H9 (cell line): ENCODE data around the gene RABGAP1. TPM values are rescaled to one million over a fixed set of nuclear protein-coding genes. Genes with fewer than 3 reads are reported as not detected.

Experiments used
- DNase-seq: peaks from one replicate; pipeline ENCODE4 v3.0.0-alpha.2; 2017
- H2AFZ ChIP-seq: one replicate; pipeline ENCODE4 v1.6.1; 2013; ENCODE audit warnings: mild to moderate bottlenecking, low read length, control low read depth, moderate library complexity
- H2AK5ac ChIP-seq: 2 replicates; pipeline ENCODE4 v1.6.1; 2013; ENCODE audit warnings: low read length, control low read depth, mixed read lengths; ENCODE audit not compliant: insufficient read length
- H2BK120ac ChIP-seq: one replicate; pipeline ENCODE4 v1.6.1; 2013; ENCODE audit warnings: low read depth, mild to moderate bottlenecking, low read length, control low read depth, inconsistent platforms; ENCODE audit not compliant: poor library complexity, severe bottlenecking
- H2BK12ac ChIP-seq: 2 replicates; pipeline ENCODE4 v1.6.1; 2013; ENCODE audit warnings: low read length, control low read depth, mixed read lengths, low read depth; ENCODE audit not compliant: insufficient read length
- H2BK15ac ChIP-seq: 2 replicates; pipeline ENCODE4 v1.6.1; 2013; ENCODE audit warnings: low read depth, low read length, control low read depth
- H2BK20ac ChIP-seq: one replicate; pipeline ENCODE4 v1.6.1; 2013; ENCODE audit warnings: low read depth, mild to moderate bottlenecking, low read length, control low read depth, inconsistent platforms; ENCODE audit not compliant: poor library complexity, severe bottlenecking
- H2BK5ac ChIP-seq: 2 replicates; pipeline ENCODE4 v1.6.1; 2013; ENCODE audit warnings: low read length, control low read depth, mixed read lengths; ENCODE audit not compliant: insufficient read length
- H3K14ac ChIP-seq: 2 replicates; pipeline ENCODE4 v1.6.1; 2013; ENCODE audit warnings: low read length, control low read depth; ENCODE audit not compliant: insufficient read depth
- H3K18ac ChIP-seq: 2 replicates; pipeline ENCODE4 v1.6.1; 2013; ENCODE audit warnings: low read depth, mild to moderate bottlenecking, mixed read lengths, low read length, control low read depth; ENCODE audit not compliant: insufficient read length
- H3K23ac ChIP-seq: 2 replicates; pipeline ENCODE4 v1.6.1; 2013; ENCODE audit warnings: low read length, control low read depth, mixed read lengths, low read depth; ENCODE audit not compliant: insufficient read length
- H3K23me2 ChIP-seq: 2 replicates; pipeline ENCODE4 v1.6.1; 2013; ENCODE audit warnings: low read depth, mild to moderate bottlenecking, mixed read lengths, low read length, control low read depth; ENCODE audit not compliant: insufficient read length, poor library complexity, severe bottlenecking
- H3K27ac ChIP-seq: 2 replicates; pipeline ENCODE4 v1.5.1; 2013; ENCODE audit warnings: low read length, control low read depth, mixed read lengths, low read depth; ENCODE audit not compliant: insufficient read length
- H3K27me3 ChIP-seq: 2 replicates; pipeline ENCODE4 v1.6.1; 2013; ENCODE audit warnings: low read length, control low read depth, inconsistent platforms; ENCODE audit not compliant: insufficient read depth
- H3K4ac ChIP-seq: 2 replicates; pipeline ENCODE4 v1.6.1; 2013; ENCODE audit warnings: low read depth, mild to moderate bottlenecking, control low read depth, inconsistent platforms, low read length, moderate library complexity
- H3K4me1 ChIP-seq: 2 replicates; pipeline ENCODE4 v1.6.1; 2013; ENCODE audit warnings: low read length, control low read depth, inconsistent platforms; ENCODE audit not compliant: insufficient read depth
- H3K4me2 ChIP-seq: 2 replicates; pipeline ENCODE4 v1.6.1; 2013; ENCODE audit warnings: low read length, control low read depth, mixed read lengths; ENCODE audit not compliant: insufficient read length, insufficient read depth
- H3K56ac ChIP-seq: 2 replicates; pipeline ENCODE4 v1.6.1; 2013; ENCODE audit warnings: low read depth, mild to moderate bottlenecking, mixed read lengths, low read length, control low read depth; ENCODE audit not compliant: insufficient read length
- H3K79me1 ChIP-seq: 2 replicates; pipeline ENCODE4 v1.6.1; 2013; ENCODE audit warnings: low read depth, mild to moderate bottlenecking, moderate library complexity, low read length, control low read depth, inconsistent platforms; ENCODE audit not compliant: insufficient read depth, poor library complexity, severe bottlenecking
- H3K79me2 ChIP-seq: 2 replicates; pipeline ENCODE4 v1.6.1; 2013; ENCODE audit warnings: low read length, control low read depth, inconsistent platforms; ENCODE audit not compliant: insufficient read depth
- H3K9ac ChIP-seq: 2 replicates; pipeline ENCODE4 v1.6.1; 2013; ENCODE audit warnings: low read length, control low read depth, mixed read lengths; ENCODE audit not compliant: insufficient read length; ENCODE audit errors: extremely low read depth
- H3K9me3 ChIP-seq: one replicate; pipeline ENCODE4 v1.6.1; 2013; ENCODE audit warnings: low read depth, low read length, inconsistent platforms; ENCODE audit not compliant: control insufficient read depth
- H3T11ph ChIP-seq: one replicate; pipeline ENCODE4 v1.6.1; 2013; ENCODE audit warnings: mild to moderate bottlenecking, low read length, control low read depth, inconsistent platforms
- H4K20me1 ChIP-seq: one replicate; pipeline ENCODE4 v1.6.1; 2013; ENCODE audit not compliant: control insufficient read depth, insufficient read length, insufficient read depth
- H4K5ac ChIP-seq: 2 replicates; pipeline ENCODE4 v1.6.1; 2013; ENCODE audit warnings: low read depth, mild to moderate bottlenecking, mixed read lengths, low read length, control low read depth; ENCODE audit not compliant: insufficient read length
- H4K8ac ChIP-seq: replicated peaks from 2 replicates; pipeline ENCODE4 v1.6.1; 2013; ENCODE audit warnings: low read length, control low read depth, mixed read lengths, low read depth; ENCODE audit not compliant: insufficient read length
- H4K91ac ChIP-seq: 2 replicates; pipeline ENCODE4 v1.6.1; 2013; ENCODE audit warnings: low read depth, mild to moderate bottlenecking, moderate library complexity, mixed read lengths, low read length, control low read depth; ENCODE audit not compliant: insufficient read length
- H3K27ac Mint-ChIP-seq, 3 experiments: 2 replicates in 2 of 3; 3 replicates in 1 of 3; pipeline ENCODE4 v1.8.0; 2020 to 2021; ENCODE audit warnings: mixed read lengths in 3 of 3, mild to moderate bottlenecking in 1 of 3, moderate library complexity in 1 of 3
- H3K27me3 Mint-ChIP-seq: 2 replicates; pipeline ENCODE4 v1.8.0; 2021; ENCODE audit warnings: low read depth, mild to moderate bottlenecking, moderate library complexity, mixed read lengths
- H3K36me3 Mint-ChIP-seq, 3 experiments: 2 replicates in 2 of 3; 3 replicates in 1 of 3; pipeline ENCODE4 v1.8.0; 2020 to 2021; ENCODE audit warnings: low read depth in 3 of 3, mixed read lengths in 3 of 3; ENCODE audit not compliant: insufficient read depth in 1 of 3
- H3K4me1 Mint-ChIP-seq, 2 experiments: 2 replicates each; pipeline ENCODE4 v1.8.0; 2020; ENCODE audit warnings: mixed read lengths in 2 of 2
- H3K4me3 Mint-ChIP-seq, 2 experiments: 2 replicates in 1 of 2; 3 replicates in 1 of 2; pipeline ENCODE4 v1.8.0; 2020 to 2021; ENCODE audit warnings: mild to moderate bottlenecking in 2 of 2, mixed read lengths in 2 of 2, moderate library complexity in 1 of 2
- H3K9me3 Mint-ChIP-seq, 2 experiments: 2 replicates in 1 of 2; 3 replicates in 1 of 2; pipeline ENCODE4 v1.8.0; 2020; ENCODE audit warnings: mild to moderate bottlenecking in 2 of 2, mixed read lengths in 2 of 2, moderate library complexity in 1 of 2
- WGBS: extraction: QIAGEN DNeasy Blood & Tissue Kit; methylation state at CpG from one replicate; pipeline ENCODE4 v1.1.7; 2013; ENCODE audit warnings: missing lambda C conversion rate, low lambda C conversion rate, mixed read lengths; ENCODE audit not compliant: insufficient read length; ENCODE audit errors: extremely low coverage; 5-methylcytosine and 5-hydroxymethylcytosine counted together
- total RNA-seq: library from RNA; stranded (reverse); gene quantifications from 2 replicates; pipeline ENCODE4 v1.2.1, GENCODE V29; 2021
- TF ChIP-seq, protein P1 (sequence below): fragments of 200-600 bp; sonication (generic); conservative IDR thresholded peaks from 3 replicates; pipeline ENCODE4 v1.8.0; 2021; ENCODE audit warnings: antibody characterized with exemption, mild to moderate bottlenecking

The RABGAP1 gene
- total RNA-seq, 1 experiment from 2014 or later: 31.6 TPM

DNA sequence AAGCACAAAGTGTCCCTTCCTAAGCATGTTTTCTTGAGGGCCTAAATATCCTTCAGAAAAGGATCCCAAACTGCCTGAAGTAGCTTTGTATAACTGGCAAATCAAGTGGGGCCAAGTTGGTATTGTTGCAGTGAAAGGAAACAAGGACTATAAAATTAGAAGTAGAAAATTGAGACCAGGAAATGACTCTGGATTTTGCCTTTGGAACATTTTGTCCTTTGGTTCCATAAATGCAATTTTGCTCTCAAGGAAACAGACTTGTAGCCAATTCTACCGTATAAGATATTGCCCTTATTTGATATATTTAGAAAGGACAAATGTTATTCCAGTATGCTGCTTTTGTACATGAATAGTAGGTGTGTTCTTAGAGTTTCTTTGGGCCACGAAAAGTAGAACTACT is 34.4 kb downstream of the RABGAP1 start:
- H2BK12ac ChIP-seq: no peak overlapping the region
- H3K79me2 ChIP-seq: no peaks in the 10 kb centered on the region
- H3K4me2 ChIP-seq: no peak overlapping the region

More for the DNA sequence above, 34.4 kb downstream of the RABGAP1 start:
- no peak overlapping the region for H3K4me3 Mint-ChIP-seq
- no peaks in the 10 kb centered on the region for H3K4me1 Mint-ChIP-seq
- Histone ChIP-seq H3K9ac (no peak overlapping the region), H2BK5ac (no peak overlapping the region), H3K56ac (no peak overlapping the region), H2BK120ac (no peak overlapping the region), H2BK20ac (no peak overlapping the region), H3K79me1 (peaks cover 5% of the 10 kb centered on the region), H4K91ac (no peak overlapping the region), H3K18ac (no peak overlapping the region), H3K27ac (no peak overlapping the region), H3K14ac (no peak overlapping the region), H2AK5ac (no peak overlapping the region), H3K4ac (no peak overlapping the region), H2AFZ (no peak overlapping the region), H4K20me1 (no peaks in the 10 kb centered on the region), H4K5ac (no peak overlapping the region), H3K23ac (no peak overlapping the region), H3K4me1 (no peaks in the 10 kb centered on the region), H2BK15ac (no peak overlapping the region), H3K27me3 (no peaks in the 10 kb centered on the region), H3T11ph (no peak overlapping the region), H3K23me2 (no peaks in the 10 kb centered on the region), H3K9me3 (no peaks in the 10 kb centered on the region), H4K8ac (no peak overlapping the region)
- H3K27ac Mint-ChIP-seq: no peak overlapping the region
- TF ChIP-seq, protein P1, sequence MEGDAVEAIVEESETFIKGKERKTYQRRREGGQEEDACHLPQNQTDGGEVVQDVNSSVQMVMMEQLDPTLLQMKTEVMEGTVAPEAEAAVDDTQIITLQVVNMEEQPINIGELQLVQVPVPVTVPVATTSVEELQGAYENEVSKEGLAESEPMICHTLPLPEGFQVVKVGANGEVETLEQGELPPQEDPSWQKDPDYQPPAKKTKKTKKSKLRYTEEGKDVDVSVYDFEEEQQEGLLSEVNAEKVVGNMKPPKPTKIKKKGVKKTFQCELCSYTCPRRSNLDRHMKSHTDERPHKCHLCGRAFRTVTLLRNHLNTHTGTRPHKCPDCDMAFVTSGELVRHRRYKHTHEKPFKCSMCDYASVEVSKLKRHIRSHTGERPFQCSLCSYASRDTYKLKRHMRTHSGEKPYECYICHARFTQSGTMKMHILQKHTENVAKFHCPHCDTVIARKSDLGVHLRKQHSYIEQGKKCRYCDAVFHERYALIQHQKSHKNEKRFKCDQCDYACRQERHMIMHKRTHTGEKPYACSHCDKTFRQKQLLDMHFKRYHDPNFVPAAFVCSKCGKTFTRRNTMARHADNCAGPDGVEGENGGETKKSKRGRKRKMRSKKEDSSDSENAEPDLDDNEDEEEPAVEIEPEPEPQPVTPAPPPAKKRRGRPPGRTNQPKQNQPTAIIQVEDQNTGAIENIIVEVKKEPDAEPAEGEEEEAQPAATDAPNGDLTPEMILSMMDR: no peak
- no peaks in the 10 kb centered on the region for H3K9me3 Mint-ChIP-seq
- DNase-seq: no peak
- peaks cover 11 to 30% (median 21%) of the 10 kb centered on the region in 3 experiments for H3K36me3 Mint-ChIP-seq
- WGBS: no CpG with 5 or more reads among the region's 2 CpGs
- H3K27me3 Mint-ChIP-seq: no peaks in the 10 kb centered on the region
